ENCODE results near the gene OLFM4. TPM values are rescaled to one million over a fixed set of nuclear protein-coding genes. Genes with fewer than 3 reads are reported as not detected.

Gene OLFM4
- total RNA-seq, 4 donors from 2014 or later, result 1.9 TPM; not detected in 3

- H3K27me3 ChIP-seq, result no peaks in the 10 kb centered on the region
- intact Hi-C loops (cut with DNase I; ENCODE audit: low total_unique reads), result no loop called here
- no peaks in the 10 kb centered on the region for H3K4me1 ChIP-seq
- TF ChIP-seq CTCF (IDR thresholded peaks at IDR 0.05) (no peak), POLR2A (IDR thresholded peaks at IDR 0.05) (no peak)
- H3K9me3 ChIP-seq, result no peaks in the 10 kb centered on the region
- no peak overlapping the region for H3K4me3 ChIP-seq
- H3K27ac ChIP-seq, result no peak overlapping the region
- H3K36me3 ChIP-seq, result no peaks in the 10 kb centered on the region
- DNase-seq, result no peak
Observed at GRCh38 chr13:52991344-52992020, 37.1 kb upstream of the OLFM4 start.

GRCh38 chr13:52992110-52992509 lies 36.5 kb upstream of the OLFM4 start:
- H3K4me3 ChIP-seq, result no peak overlapping the region
- H3K27me3 ChIP-seq, result no peaks in the 10 kb centered on the region
- intact Hi-C loops (cut with DNase I; ENCODE audit: low total_unique reads), result no loop called here
- no peak for DNase-seq
- no peaks in the 10 kb centered on the region for H3K36me3 ChIP-seq
- no peak overlapping the region for H3K27ac ChIP-seq
- H3K9me3 ChIP-seq, result no peaks in the 10 kb centered on the region
- H3K4me1 ChIP-seq, result no peaks in the 10 kb centered on the region
- TF ChIP-seq CTCF (IDR thresholded peaks at IDR 0.05) (no peak), POLR2A (IDR thresholded peaks at IDR 0.05) (no peak)

GRCh38 chr13:52994051-52994450 lies 34.6 kb upstream of the OLFM4 start:
- intact Hi-C loops (cut with DNase I; ENCODE audit: low total_unique reads), result no loop called here
- no peak for TF ChIP-seq POLR2A (IDR thresholded peaks at IDR 0.05)
- TF ChIP-seq CTCF (IDR thresholded peaks at IDR 0.05), result no peak
- Histone ChIP-seq H3K9me3 (no peaks in the 10 kb centered on the region), H3K4me1 (no peaks in the 10 kb centered on the region), H3K4me3 (no peak overlapping the region), H3K27me3 (no peaks in the 10 kb centered on the region), H3K27ac (no peak overlapping the region), H3K36me3 (no peaks in the 10 kb centered on the region)
- DNase-seq, result no peak

- H3K27me3 ChIP-seq, result no peaks in the 10 kb centered on the region
- no peak overlapping the region for H3K4me3 ChIP-seq
- no peaks in the 10 kb centered on the region for H3K4me1 ChIP-seq
- no peak overlapping the region for H3K27ac ChIP-seq
- H3K36me3 ChIP-seq, result no peaks in the 10 kb centered on the region
- no peak for DNase-seq
- TF ChIP-seq CTCF (IDR thresholded peaks at IDR 0.05) (no peak), POLR2A (IDR thresholded peaks at IDR 0.05) (no peak)
- intact Hi-C loops (cut with DNase I; ENCODE audit: low total_unique reads), result no loop called here
- H3K9me3 ChIP-seq, result no peaks in the 10 kb centered on the region
Observed at GRCh38 chr13:52994865-52995264, 33.7 kb upstream of the OLFM4 start.

GRCh38 chr13:52995946-52996345 lies 32.7 kb upstream of the OLFM4 start:
- no peak for DNase-seq
- TF ChIP-seq POLR2A (IDR thresholded peaks at IDR 0.05) (no peak), CTCF (IDR thresholded peaks at IDR 0.05) (no peak)
- Histone ChIP-seq H3K4me1 (no peaks in the 10 kb centered on the region), H3K27ac (no peak overlapping the region), H3K9me3 (no peaks in the 10 kb centered on the region), H3K4me3 (no peak overlapping the region), H3K36me3 (no peaks in the 10 kb centered on the region), H3K27me3 (no peaks in the 10 kb centered on the region)
- intact Hi-C loops (cut with DNase I; ENCODE audit: low total_unique reads), result no loop called here

Data from uterus (tissue), 4 donors.